G401.6 (cell line): Measurements from ENCODE around the gene GUK1.

ENCODE experiments used
- FAIRE-seq: peaks from 2 replicates; lab custom pipeline; 2012; peaks lifted over from hg19 to GRCh38; lab: Jason Lieb, UNC

Gene GUK1, protein sequence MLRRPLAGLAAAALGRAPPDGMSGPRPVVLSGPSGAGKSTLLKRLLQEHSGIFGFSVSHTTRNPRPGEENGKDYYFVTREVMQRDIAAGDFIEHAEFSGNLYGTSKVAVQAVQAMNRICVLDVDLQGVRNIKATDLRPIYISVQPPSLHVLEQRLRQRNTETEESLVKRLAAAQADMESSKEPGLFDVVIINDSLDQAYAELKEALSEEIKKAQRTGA

DNA sequence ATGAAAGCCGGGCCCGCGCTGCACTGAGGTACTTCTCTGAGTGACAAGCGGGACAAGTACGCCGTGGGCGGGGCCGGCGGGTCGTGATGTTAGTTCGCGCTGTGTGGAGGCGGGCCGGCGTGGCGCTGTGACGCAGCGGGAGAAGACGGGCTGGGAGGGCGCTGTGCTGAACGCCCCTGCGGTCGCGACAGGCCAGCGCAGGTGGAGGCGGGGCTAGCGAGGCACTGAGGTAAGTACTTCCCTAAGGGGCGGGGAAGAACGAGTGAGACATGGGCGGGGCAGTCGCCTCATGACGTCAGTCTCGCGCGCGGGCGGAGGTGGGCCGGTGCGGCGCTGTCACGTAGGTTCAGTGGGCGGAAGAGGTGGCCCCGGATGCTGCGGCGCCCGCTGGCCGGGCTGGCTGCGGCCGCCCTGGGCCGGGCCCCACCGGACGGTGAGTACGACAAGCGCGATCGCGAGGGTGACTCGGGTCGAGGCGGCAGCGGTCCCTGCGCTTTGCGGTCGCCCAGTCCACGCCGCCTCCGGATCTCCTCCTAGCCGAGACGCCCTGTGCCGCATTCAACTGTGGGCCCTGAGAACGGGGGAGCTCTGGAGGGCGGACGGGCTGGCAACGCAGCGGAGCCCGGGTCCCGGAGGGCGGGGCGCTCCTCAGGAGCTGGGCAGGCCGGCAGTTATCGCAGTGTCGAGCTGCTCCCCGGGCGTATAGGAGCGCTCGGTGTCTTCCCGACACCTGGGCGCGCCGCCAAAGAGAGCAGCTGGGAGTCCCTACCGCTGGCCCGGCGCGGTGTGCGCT lies at the start of gene GUK1:
TSS of gene GUK1 (plus strand) at position 349 of the 793 bp plus-strand sequence. CDS start at position 373, 24 bp downstream.
- peak; percentile 98 for FAIRE-seq

DNA sequence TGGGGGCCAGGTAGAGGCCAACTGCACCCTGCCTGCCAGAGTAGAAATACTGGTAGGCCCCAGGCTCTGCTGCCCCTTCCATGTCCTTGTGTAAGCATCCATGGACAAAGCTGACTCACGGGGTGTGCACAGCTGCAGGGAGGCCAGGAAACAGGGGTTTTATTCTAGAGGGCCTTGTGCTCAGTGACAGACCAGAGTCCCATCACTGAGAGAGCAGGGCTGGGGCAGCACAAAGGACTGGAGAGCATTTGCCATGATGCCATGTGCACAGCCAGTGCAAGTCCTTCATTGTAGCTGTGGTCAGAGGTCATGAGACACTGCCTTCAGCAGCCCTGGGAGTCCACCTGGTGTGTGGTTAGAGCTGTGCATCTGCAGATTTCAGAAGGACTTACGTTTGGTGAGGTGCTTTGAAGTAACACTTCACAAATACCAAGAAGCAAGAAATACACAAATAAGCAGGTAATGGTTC lies 49.4 kb upstream of the GUK1 start:
- no peak for FAIRE-seq

GRCh38 chr1:228091084-228091483 lies 49.0 kb upstream of the GUK1 start:
- FAIRE-seq = no peak

GRCh38 chr1:228092342-228093049 lies 47.6 kb upstream of the GUK1 start:
- no peak for FAIRE-seq

DNA sequence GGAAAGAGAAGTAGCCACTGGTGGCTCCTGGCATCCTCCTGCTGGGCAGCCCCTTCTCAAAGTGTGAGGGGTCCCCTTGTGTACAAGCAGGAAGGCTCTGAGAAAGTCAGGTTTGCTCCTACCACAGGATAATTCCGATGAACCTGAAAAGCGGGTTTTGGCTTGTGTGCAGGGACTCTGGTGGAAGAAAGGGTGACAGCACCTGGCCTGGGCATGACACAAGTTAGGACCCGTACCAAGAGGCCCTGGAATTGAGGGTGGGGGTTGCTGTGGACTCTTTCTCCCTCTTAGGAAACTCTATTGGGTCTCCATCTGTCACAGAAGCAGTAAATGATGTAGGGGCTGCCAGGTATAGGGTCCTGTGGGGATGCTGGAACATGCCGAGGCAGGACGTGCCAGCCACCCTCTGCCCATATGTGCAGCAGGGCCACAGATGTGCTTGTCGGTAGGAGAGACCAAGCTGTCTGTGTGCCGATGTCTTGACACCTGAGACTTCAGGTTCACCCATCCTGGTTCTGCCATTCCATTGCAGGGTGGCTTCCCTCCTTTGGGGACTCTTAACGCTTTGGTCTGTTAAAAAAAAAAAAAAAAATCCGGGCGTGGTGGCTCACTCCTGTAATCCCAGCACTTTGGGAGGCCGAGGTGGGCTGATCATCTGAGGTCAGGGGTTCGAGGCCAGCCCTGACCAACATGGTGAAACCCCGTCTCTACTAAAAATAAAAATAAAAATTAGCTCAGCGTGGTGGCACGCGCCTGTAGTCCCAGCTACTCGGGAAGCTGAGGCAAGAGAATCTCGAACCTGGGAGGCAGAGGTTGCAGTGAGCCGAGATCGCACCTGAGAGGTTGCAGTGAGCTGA lies 46.8 kb upstream of the GUK1 start:
- FAIRE-seq = no peak

DNA sequence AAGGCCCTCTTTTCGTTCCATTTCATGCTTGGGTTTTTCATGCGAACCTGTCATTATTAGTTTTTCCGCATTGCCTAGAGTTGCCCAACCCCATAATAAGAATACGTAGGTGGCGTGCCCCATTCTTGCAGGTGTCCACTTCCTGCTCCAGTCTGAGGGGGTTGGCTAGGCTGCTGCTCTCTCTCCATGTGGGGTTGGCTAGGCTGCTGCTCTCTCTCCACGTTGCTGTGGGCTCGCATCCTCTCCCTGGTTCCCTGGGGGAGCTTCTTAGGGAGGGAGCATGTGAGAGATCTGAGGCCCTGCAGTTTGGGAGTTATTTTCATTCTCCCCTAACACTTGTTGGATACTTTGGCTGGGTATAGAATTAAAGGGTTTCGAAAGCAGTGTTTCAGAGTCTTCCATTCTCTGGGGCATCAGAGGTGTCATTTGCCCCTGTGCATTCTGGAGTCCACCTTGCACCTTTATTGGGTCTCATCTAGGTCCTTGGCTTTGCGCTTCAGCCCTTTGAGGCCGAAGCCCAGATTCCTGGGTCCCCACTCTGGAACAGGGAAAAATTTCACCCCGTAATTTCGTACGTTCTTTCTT lies 45.6 kb upstream of the GUK1 start:
- no peak for FAIRE-seq

DNA sequence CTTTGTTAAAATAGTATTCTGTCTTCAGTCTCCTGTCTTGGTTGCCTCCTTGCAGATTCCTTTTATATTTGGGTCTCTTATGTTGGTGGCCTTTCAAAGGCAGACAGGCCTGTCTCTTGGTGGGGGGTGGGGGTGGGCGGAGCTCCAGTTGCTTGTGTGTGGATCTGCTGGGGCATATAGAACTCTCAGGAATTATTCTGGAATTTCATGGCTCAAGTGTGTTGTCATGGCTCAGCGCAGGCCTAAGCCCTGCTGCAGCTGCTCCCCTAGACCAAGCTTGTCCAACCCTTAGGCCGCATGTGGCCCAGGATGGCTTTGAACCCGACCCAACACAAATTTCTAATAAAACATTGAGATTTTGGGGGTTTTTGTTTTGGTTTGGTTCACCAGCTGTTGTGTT lies 44.9 kb upstream of the GUK1 start:
- no peak for FAIRE-seq

DNA sequence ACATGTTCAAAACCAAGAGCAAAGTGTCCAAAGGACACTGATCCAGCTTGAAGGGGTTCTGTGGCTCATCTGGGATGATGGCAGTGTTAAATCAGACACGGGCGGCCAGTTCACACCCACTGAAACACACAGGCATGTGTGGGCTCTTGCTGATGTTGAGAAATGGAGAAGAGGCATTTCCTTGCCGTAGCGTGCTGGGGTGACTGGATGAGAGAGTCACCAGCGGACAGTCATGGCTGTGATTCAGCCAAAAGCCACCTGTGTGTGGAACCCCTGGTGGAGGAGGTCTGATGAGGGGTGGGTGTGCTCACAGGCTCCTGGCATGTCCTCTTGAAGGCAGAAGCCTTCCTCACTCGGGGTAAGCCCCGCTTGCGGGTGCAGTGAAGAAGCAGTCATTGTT lies 44.1 kb upstream of the GUK1 start:
- no peak for FAIRE-seq

DNA sequence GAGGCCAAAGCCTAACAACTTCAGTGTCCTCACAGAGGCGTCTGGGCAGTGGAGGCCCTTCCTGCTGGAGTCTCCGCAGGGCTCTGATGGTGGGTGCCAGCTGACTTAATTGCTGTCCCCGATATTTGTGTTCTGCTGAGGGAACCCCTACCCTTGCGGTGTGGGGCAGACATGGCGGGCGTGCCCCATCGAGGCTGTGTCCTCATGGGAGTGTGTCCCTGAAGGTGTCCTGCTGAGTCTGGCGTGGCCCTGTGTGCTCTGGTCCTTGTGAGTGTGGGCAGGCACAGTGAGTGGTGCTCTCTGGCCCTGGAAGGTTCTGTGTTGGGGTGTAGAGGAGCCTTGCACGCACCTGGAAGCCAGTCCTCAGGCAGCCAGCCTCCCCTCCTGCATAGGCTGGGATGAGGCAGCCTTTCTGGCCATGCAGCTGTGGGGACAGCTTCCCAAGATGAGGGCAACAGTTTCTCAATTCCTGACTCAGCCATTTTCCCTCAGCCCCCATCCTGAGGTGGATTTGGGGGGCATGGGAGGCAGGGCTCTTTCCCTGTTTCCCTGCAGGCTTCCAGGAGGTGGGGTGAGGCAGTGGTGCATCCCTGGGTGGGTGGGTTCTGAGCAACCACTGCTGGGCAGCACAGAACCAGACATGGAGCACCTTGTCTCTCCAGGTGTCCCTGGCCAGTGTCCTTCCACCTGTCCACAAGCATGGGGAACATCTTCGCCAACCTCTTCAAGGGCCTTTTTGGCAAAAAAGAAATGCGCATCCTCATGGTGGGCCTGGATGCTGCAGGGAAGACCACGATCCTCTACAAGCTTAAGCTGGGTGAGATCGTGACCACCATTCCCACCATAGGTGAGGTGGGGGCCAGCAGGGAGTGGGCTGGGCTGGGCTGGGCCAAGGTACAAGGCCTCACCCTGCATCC lies 43.4 kb upstream of the GUK1 start:
- no peak for FAIRE-seq

DNA sequence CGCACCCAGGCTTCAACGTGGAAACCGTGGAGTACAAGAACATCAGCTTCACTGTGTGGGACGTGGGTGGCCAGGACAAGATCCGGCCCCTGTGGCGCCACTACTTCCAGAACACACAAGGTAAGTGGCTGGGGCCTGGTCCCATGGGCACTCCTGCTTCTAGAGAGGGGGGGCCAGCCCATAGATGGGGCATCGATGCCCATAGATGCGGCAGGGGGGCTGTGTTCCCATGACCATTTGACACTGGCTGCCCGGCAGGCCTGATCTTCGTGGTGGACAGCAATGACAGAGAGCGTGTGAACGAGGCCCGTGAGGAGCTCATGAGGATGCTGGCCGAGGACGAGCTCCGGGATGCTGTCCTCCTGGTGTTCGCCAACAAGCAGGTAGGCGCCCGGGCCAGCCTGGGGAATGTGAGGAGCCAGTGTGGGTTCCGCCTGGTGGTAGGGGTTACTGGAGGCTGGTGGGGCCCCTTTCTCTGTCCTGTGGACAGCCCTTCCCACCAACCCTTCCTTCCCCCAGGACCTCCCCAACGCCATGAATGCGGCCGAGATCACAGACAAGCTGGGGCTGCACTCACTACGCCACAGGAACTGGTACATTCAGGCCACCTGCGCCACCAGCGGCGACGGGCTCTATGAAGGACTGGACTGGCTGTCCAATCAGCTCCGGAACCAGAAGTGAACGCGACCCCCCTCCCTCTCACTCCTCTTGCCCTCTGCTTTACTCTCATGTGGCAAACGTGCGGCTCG lies 42.6 kb upstream of the GUK1 start:
- FAIRE-seq = no peak

DNA sequence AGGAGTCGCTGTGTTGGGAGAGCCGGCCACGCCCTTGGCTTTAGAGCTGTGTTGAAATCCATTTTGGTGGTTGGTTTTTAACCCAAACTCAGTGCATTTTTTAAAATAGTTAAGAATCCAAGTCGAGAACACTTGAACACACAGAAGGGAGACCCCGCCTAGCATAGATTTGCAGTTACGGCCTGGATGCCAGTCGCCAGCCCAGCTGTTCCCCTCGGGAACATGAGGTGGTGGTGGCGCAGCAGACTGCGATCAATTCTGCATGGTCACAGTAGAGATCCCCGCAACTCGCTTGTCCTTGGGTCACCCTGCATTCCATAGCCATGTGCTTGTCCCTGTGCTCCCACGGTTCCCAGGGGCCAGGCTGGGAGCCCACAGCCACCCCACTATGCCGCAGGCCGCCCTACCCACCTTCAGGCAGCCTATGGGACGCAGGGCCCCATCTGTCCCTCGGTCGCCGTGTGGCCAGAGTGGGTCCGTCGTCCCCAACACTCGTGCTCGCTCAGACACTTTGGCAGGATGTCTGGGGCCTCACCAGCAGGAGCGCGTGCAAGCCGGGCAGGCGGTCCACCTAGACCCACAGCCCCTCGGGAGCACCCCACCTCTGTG lies 41.7 kb upstream of the GUK1 start:
- FAIRE-seq = no peak

DNA sequence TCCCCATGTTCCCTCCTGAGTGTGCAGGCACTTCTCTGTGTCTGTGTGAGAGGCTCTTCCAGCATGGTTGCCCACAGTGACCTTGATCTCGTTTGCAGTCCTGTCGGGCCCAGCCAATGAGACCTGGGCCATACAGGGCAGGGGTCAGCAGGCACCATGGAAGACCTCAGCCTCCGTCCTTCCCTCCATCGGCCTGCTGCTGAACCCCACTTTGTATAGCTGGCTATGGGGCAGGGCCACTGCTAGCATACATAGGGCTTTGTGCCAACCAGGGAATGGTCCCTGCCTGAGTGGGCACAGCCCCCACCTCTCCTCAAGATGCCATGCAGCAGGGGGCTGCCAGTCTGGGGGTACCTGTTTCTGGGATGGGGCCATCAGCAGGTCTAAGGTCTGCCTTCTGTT lies 40.7 kb upstream of the GUK1 start:
- no peak for FAIRE-seq

GRCh38 chr1:228100822-228101613 lies 39.1 kb upstream of the GUK1 start:
- no peak for FAIRE-seq

DNA sequence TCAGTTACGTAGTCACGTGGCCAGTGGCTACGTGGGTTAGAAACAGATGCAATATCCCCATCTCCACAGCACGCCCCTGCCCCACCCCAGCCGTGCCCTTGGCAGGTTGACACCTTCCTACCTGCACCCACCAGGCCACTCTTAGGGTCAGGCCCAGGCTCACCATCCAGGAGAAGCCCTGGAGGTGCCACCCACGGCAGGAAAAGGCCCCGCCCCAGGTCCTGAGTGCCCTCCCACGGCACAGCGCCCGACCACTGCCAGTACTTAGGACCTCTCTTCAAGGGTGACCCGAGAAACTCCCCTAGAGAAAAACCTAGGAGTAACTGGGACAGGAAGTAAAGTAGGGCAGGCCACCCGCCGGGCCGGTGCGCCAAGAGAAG lies 38.5 kb upstream of the GUK1 start:
- FAIRE-seq = no peak

DNA sequence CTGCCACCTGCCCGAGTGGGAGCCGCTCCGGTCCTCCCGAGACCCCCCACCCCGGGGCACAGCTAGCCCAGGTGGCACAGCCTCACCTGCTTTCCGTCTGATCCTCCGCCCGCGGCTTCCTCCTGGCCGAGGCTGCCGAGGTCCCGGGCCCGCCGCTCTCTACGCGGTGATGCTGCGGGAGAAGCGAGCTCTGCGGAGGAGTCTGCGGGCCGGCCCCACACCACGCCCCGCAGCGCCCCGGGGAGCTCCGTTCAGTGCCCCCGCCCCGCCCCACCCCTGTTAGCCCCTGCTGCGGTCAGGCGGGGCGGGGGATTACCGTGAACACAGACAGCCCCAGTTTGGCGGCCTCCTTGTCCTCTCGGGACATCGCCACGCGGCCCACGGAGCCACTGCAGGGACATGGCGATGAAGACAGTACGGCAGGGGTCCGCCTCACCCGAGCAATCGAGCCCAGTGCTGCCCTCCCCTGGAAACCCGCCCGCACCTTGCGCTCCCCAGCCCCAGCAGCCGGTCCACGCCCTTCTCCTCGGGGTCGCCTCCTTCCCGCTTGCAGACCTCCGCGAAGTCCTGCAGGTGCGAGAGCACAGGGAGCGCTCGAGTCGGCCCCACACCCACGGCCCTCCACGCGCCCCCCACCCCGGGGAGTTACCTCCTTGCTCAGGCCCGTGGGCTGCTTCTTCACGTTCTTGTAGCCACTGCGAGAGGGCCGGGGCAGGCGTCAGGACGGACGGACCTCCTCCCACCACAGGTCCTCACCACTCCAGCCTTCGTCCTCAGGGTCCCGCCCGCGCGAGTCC lies 37.9 kb upstream of the GUK1 start:
- FAIRE-seq = no peak

DNA sequence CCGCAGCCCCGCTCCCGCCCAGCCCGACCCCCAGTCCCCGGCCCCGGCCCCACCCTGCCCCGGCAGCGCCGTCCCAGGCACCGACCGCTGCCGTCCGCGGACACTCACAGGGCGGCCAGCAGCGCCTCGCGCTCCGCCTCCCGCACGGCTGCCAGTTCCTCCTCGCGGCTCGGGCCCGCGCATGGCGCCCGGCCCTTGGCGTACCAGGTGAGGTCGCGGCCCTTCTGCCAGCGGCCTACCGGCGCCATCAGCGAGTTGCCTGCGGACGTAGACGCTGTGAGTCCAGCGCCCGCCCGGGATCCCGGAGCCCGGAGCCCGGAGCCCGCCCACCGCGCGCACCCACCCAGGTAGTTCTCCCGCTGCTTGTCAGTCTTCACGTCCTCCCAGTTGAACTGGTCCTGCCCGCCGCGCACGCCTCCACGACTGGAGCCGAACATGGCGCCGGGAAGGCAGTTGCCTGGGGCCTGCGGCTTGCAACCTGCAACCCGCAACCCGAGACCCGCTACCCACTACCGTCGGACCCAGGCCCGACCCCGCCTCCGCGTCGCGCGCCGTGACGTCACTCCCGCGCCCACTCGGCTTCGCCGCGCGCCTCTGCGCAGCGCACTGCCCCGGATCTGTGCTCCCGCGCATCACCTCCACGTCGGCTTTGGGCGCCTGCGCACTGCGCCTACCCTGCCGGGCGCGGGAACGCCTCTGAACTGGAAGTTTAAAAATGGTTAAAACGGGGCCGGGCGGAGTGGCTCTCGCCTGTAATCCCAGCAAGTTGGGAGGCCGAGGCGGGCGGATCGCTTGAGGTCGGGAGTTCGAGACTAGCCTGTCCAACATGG lies 37.1 kb upstream of the GUK1 start, which contains the start of gene C1orf35:
TSS of gene C1orf35 (minus strand) at position 535 of the 830 bp plus-strand sequence. CDS start at position 437, 98 bp downstream.
- FAIRE-seq = peak; percentile 54
